Ovary (tissue), 9 donors: ENCODE data around the gene IL11. TPM values are rescaled to one million over a fixed set of nuclear protein-coding genes. Genes with fewer than 3 reads are reported as not detected.

Source experiments
- DNase-seq, 5 donors: peaks; one replicate each; pipeline ENCODE4 v3.0.0-alpha.2; 2019 to 2020
- H3K27ac ChIP-seq, 2 donors: fragments of 200-600 bp; one replicate each; pipeline versions ENCODE4 v1.5.1 to v1.8.0; 2019 to 2022
- H3K27me3 ChIP-seq: fragments of 200-600 bp; one replicate; pipeline ENCODE4 v1.8.0; 2022
- H3K36me3 ChIP-seq: fragments of 200-600 bp; sonication (generic); one replicate; pipeline ENCODE4 v1.5.1; 2019
- H3K4me1 ChIP-seq: one replicate; pipeline ENCODE4 v1.8.1; 2013; ENCODE audit warnings: mild to moderate bottlenecking, moderate library complexity; ENCODE audit not compliant: insufficient read depth
- H3K4me3 ChIP-seq: fragments of 200-600 bp; sonication (generic); one replicate; pipeline ENCODE4 v1.5.1; 2017
- H3K9me3 ChIP-seq, 2 donors: fragments of 200-600 bp in 1 of 2; sonication (generic) in 1 of 2; one replicate each; pipeline versions ENCODE4 v1.5.1 to v1.8.1; 2013 to 2019; ENCODE audit warnings: mild to moderate bottlenecking in 1 of 2, moderate library complexity in 1 of 2
- EP300 ChIP-seq: sonication (generic); formaldehyde crosslinking; IDR thresholded peaks from one replicate; pipeline ENCODE4 v1.6.1; 2017; ENCODE audit warnings: antibody characterized with exemption
- POLR2A ChIP-seq: fragments of 450-650 bp; IDR thresholded peaks from one replicate; pipeline ENCODE4 v1.6.1; 2017; ENCODE audit warnings: antibody characterized with exemption, mild to moderate bottlenecking, moderate library complexity
- WGBS, 3 donors: extraction: QIAGEN DNeasy Blood & Tissue Kit in 1 of 3; methylation state at CpG; one replicate each; pipeline versions ENCODE4 v1.1.5 to v1.1.7; 2013 to 2017; 5-methylcytosine and 5-hydroxymethylcytosine counted together
- intact Hi-C, 4 donors: fragments of 100-400 bp; cut with DNase I; formaldehyde crosslinking; loops; one replicate each; pipeline versions ENCODE4 v1.11.0 to v1.15.1; 2022 to 2023
- polyA plus RNA-seq, 2 donors: library from polyadenylated mRNA; stranded (reverse); fragments of 200-250 nt in 1 of 2; fragments of 350-450 nt in 1 of 2; fragmentation: Illumina TruSeq in 1 of 2; extraction: RNeasy Lipid Tissue Mini Kit (QIAGEN cat#74804) in 1 of 2; gene quantifications; one replicate each; pipeline ENCODE4 v1.2.3, GENCODE V29; 2013 to 2014
- total RNA-seq, 7 donors: library from RNA; depleted of rRNA in 2 of 7; stranded (reverse); fragments of >200 nt in 2 of 7; fragmentation: NEBNext Ultra II Directional in 3 of 7; extraction: Animal tissue kit (Norgen Biotek cat#: 25700) in 3 of 7; gene quantifications; one replicate each; pipeline versions ENCODE4 v1.1.0 to v1.2.4, GENCODE V29; 2016 to 2023
- TF ChIP-seq, protein P1 (sequence below), 3 donors: fragments of 450-650 bp in 2 of 3; fragments of 200-600 bp in 1 of 3; IDR thresholded peaks; one replicate each; pipeline versions ENCODE4 v1.5.1 to v1.8.0; 2016 to 2022; ENCODE audit warnings: antibody characterized with exemption in 3 of 3, mild to moderate bottlenecking in 1 of 3
- donor health status: DM: no; HTN: no; CAD: no; lungs with moderate emphysema.
- donor health status: DM: no; HTN: no; CAD: no.
- donor health status: Bipolar disorder and iron deficiency.
- donor health status: DM: yes; HTN: yes; CAD: no.
- donor health status: DM: no; HTN: no; CAD: no.
- donor health status: DM: yes; HTN: yes; CAD: no.

The IL11 gene
- total and polyA plus RNA-seq, 9 donors = 0.08 to 1.3 (median 0.11) TPM; not detected in 6

DNA sequence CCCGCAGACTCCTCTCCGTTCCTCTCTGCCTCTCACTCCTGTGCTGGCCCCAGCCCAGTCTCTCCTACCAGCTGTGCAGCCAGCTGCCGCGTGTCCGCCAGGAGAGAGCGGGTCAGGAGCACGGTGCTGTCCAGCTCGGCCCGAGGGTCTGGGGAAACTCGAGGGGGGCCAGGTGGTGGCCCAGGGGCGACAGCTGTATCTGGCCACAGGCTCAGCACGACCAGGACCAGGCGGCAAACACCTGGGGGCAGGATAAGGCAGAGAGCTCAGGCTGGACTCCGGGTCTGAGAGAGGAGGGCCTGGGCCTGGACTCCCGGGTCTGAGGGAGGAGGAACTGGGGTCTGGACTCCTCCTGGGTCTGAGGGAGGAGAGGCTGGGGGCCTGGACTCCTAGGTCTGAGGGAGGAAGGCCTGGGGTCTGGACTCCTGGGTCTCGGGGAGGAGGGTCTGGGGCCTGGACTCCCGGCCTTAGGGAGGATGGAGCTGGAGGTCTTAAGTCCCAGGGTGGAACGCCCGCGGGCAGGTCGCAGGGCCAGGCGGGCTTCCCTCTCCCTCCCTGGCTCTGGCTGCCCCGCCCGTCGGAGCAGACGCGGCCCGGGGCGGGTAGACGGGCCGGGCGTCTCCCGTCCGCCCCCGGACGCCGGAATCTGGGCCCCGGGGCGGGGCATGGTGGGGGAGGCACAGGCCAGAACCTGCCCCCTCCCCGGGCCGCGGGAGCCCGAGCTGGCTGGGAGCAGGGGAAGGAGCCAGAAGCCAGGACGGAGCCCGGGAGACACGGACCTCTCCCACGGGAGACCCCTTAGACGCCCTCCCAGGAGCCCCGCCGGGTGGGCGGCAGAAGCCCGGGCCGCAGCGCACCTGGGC is 1.3 kb downstream of the IL11 start:
- peaks cover 2% of the 10 kb centered on the region for H3K27me3 ChIP-seq
- intact Hi-C loops = no loop called here
- H3K4me3 ChIP-seq = no peak overlapping the region
- H3K4me1 ChIP-seq = no peaks in the 10 kb centered on the region
- WGBS, 3 donors = 3 to 15% (median 5%) methylated on average over 25 to 54 of the region's 54 CpGs
- H3K36me3 ChIP-seq = no peaks in the 10 kb centered on the region
- DNase-seq = no peak
- H3K27ac ChIP-seq = no peak overlapping the region
- H3K9me3 ChIP-seq = no peaks in the 10 kb centered on the region
- TF ChIP-seq EP300 (no peak), POLR2A (no peak)
- TF ChIP-seq, protein P1, sequence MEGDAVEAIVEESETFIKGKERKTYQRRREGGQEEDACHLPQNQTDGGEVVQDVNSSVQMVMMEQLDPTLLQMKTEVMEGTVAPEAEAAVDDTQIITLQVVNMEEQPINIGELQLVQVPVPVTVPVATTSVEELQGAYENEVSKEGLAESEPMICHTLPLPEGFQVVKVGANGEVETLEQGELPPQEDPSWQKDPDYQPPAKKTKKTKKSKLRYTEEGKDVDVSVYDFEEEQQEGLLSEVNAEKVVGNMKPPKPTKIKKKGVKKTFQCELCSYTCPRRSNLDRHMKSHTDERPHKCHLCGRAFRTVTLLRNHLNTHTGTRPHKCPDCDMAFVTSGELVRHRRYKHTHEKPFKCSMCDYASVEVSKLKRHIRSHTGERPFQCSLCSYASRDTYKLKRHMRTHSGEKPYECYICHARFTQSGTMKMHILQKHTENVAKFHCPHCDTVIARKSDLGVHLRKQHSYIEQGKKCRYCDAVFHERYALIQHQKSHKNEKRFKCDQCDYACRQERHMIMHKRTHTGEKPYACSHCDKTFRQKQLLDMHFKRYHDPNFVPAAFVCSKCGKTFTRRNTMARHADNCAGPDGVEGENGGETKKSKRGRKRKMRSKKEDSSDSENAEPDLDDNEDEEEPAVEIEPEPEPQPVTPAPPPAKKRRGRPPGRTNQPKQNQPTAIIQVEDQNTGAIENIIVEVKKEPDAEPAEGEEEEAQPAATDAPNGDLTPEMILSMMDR (IDR thresholded peaks at IDR 0.05) = no peak

DNA sequence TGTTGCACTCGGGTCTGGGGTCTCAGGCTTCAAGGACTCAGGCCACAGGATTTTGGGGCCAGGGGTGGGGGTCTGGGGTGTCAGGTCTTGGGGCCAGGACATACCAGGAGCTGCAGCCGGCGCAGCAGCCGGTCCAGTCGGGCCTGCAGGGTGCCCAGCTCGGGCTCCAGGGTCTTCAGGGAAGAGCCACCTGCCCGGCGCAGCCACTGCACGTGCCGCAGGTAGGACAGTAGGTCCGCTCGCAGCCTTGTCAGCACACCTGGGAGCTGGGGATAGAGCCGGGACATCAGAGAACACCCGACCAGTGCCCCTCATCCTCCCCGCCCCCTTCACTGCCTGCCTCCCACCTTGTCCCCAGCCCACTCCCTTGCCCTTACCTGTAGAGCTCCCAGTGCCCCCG is 2.2 kb downstream of the IL11 start:
- no peak for DNase-seq
- intact Hi-C loops = no loop called here
- 86 to 88% (median 88%) methylated on average over 16 of the region's 16 CpGs for WGBS, 3 donors
- TF ChIP-seq EP300 (no peak), POLR2A (no peak)
- TF ChIP-seq, protein P1 (IDR thresholded peaks at IDR 0.05) = no peak
- no peak overlapping the region for H3K27ac ChIP-seq
- no peaks in the 10 kb centered on the region for H3K36me3 ChIP-seq
- H3K4me1 ChIP-seq = no peaks in the 10 kb centered on the region
- H3K9me3 ChIP-seq = no peaks in the 10 kb centered on the region
- H3K4me3 ChIP-seq = no peak overlapping the region
- peaks cover 2% of the 10 kb centered on the region for H3K27me3 ChIP-seq

DNA sequence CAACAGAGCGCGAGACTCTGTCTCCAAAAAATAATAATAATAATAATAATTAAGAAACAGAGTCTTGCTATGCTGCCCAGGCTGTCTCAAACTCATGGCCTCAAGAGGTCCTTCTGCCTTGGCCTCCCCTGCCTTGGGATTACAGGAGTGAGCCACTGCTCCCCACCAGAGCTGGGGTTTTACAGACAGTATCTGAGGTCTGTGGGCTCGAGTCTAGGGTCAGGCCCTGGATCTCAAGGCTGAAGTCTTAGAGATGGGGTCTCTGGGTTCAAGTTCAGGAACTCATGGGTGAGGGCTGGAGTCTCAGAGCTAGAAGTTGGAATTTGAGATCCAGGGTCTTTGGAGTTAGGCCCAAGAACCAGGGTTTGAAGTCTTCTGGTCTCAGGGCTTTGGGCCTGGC is 3.5 kb downstream of the IL11 start:
- TF ChIP-seq POLR2A (no peak), EP300 (no peak)
- TF ChIP-seq, protein P1 (IDR thresholded peaks at IDR 0.05) = no peak
- Histone ChIP-seq H3K27me3 (peaks cover 2% of the 10 kb centered on the region), H3K36me3 (no peaks in the 10 kb centered on the region), H3K4me1 (no peaks in the 10 kb centered on the region), H3K4me3 (no peak overlapping the region), H3K27ac (no peak overlapping the region), H3K9me3 (no peaks in the 10 kb centered on the region)
- no peak for DNase-seq
- intact Hi-C loops = no loop called here
- 63 to 98% (median 77%) methylated on average over 3 of the region's 3 CpGs for WGBS, 3 donors

DNA sequence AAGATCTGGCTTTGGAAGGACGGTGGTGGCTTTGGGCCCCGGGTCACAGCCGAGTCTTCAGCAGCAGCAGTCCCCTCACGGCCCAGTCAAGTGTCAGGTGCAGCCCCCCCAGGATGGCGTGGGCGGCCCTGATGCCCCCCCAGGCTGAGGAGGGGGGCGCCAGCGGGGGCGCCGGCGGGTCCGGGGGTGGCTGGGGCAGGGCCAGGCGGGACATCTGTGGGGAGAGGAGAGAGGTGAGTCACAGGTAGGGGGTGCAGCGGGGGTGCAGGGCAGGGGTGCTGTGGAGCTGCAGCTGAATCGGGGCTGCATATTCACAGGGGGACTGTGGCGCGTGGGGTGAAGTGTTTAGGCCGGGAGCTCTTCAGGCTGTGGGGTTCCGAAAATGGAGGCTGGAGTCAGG is 4.3 kb downstream of the IL11 start:
- Histone ChIP-seq H3K27me3 (peaks cover 2% of the 10 kb centered on the region), H3K4me3 (no peak overlapping the region), H3K27ac (no peak overlapping the region), H3K9me3 (no peaks in the 10 kb centered on the region), H3K4me1 (no peaks in the 10 kb centered on the region), H3K36me3 (no peaks in the 10 kb centered on the region)
- DNase-seq = no peak
- intact Hi-C loops = no loop called here
- TF ChIP-seq EP300 = no peak
- no peak for TF ChIP-seq POLR2A
- TF ChIP-seq, protein P1 (IDR thresholded peaks at IDR 0.05) = no peak
- 70 to 78% (median 71%) methylated on average over 19 of the region's 19 CpGs for WGBS, 3 donors
